ENCODE results near the gene GLUD2. TPM values are rescaled to one million over a fixed set of nuclear protein-coding genes. Genes with fewer than 3 reads are reported as not detected.

The GLUD2 gene
- total RNA-seq, 1 experiment from 2014 or later = 1.0 TPM

- no peak overlapping the region for H4K91ac ChIP-seq (ENCODE audit: insufficient read length, low read depth, low read length)
- peaks cover 8 to 13% of the 10 kb centered on the region in 2 experiments for H3K4me1 Mint-ChIP-seq
- no peak overlapping the region for H3K27ac ChIP-seq (ENCODE audit: insufficient read length, low read depth, low read length)
- no peak overlapping the region for H4K8ac ChIP-seq (replicated peaks; ENCODE audit: insufficient read length, low read depth, low read length)
- WGBS (ENCODE audit: extremely low coverage, insufficient read length, low lambda C conversion rate) = no CpG with 5 or more reads among the region's 3 CpGs
- no peak for DNase-seq
- H2BK15ac ChIP-seq (ENCODE audit: low read depth, low read length) = no peak overlapping the region
- H3K9ac ChIP-seq (ENCODE audit: extremely low read depth, insufficient read length, low read length) = no peak overlapping the region
- H3K4me2 ChIP-seq (ENCODE audit: insufficient read depth, insufficient read length, low read length) = no peak overlapping the region
- no peak overlapping the region; a peak in 1 of 5 replicates for H3K4me3 Mint-ChIP-seq
- no peak overlapping the region for H2BK120ac ChIP-seq (ENCODE audit: low read depth, low read length, poor library complexity, severe bottlenecking)
- no peak overlapping the region for H3K56ac ChIP-seq (ENCODE audit: insufficient read length, low read depth, low read length)
- H3K27me3 ChIP-seq (ENCODE audit: insufficient read depth, low read length) = no peaks in the 10 kb centered on the region
- TF ChIP-seq CTCF (conservative IDR thresholded peaks at IDR 0.05) = no peak
- H2BK20ac ChIP-seq (ENCODE audit: low read depth, low read length, poor library complexity, severe bottlenecking) = no peak overlapping the region
- no peak overlapping the region for H2AFZ ChIP-seq (ENCODE audit: low read length)
- H3K27me3 Mint-ChIP-seq (ENCODE audit: low read depth) = peaks cover 8% of the 10 kb centered on the region
- no peaks in the 10 kb centered on the region for H3K79me2 ChIP-seq (ENCODE audit: insufficient read depth, low read length)
- H3K23me2 ChIP-seq (ENCODE audit: insufficient read length, low read depth, low read length, poor library complexity, severe bottlenecking) = no peaks in the 10 kb centered on the region
- no peak overlapping the region for H3T11ph ChIP-seq (ENCODE audit: low read length)
- H4K5ac ChIP-seq (ENCODE audit: insufficient read length, low read depth, low read length) = no peak overlapping the region
- peaks cover 0 to 2% (median 0%) of the 10 kb centered on the region in 3 experiments; a peak in 2 of 7 replicates for H3K36me3 Mint-ChIP-seq (ENCODE audit: insufficient read depth in 1 of 3, low read depth in 3 of 3)
- no peaks in the 10 kb centered on the region for H3K4me1 ChIP-seq (ENCODE audit: insufficient read depth, low read length)
- peaks cover 59 to 68% of the 10 kb centered on the region in 2 experiments for H3K9me3 Mint-ChIP-seq
- no peak overlapping the region for H3K4ac ChIP-seq (ENCODE audit: low read depth, low read length)
- no peak overlapping the region for H3K23ac ChIP-seq (ENCODE audit: insufficient read length, low read depth, low read length)
- H3K9me3 ChIP-seq (ENCODE audit: control insufficient read depth, low read depth, low read length) = peaks cover 46% of the 10 kb centered on the region
- no peak overlapping the region for H3K27ac Mint-ChIP-seq
- no peak overlapping the region for H2AK5ac ChIP-seq (ENCODE audit: insufficient read length, low read length)
- no peaks in the 10 kb centered on the region for H3K79me1 ChIP-seq (ENCODE audit: insufficient read depth, low read depth, low read length, poor library complexity, severe bottlenecking)
- no peak overlapping the region for H2BK5ac ChIP-seq (ENCODE audit: insufficient read length, low read length)
- no peak overlapping the region for H3K14ac ChIP-seq (ENCODE audit: insufficient read depth, low read length)
- H4K20me1 ChIP-seq (ENCODE audit: control insufficient read depth, insufficient read depth, insufficient read length) = no peaks in the 10 kb centered on the region
- no peak overlapping the region for H3K18ac ChIP-seq (ENCODE audit: insufficient read length, low read depth, low read length)
- H2BK12ac ChIP-seq (ENCODE audit: insufficient read length, low read depth, low read length) = no peak overlapping the region
Measured at GRCh38 chrX:121009764-121010163, 37.6 kb upstream of the GLUD2 start.

All from H9 (cell line).